HCT116 (cell line): ENCODE measurements around the gene CAV1. TPM values are rescaled to one million over a fixed set of nuclear protein-coding genes. Genes with fewer than 3 reads are reported as not detected.

Experiments used
- ATAC-seq: fragments of 200-7000 bp; cut with Tn5 transposase; 2 replicates; pipeline ENCODE4 v1.9.1; 2020; ENCODE audit warnings: mild to moderate bottlenecking, moderate library complexity
- BruUV-seq: library from RNA; stranded (reverse); fragments of 400-500 nt; replicated peaks from 2 replicates; lab custom pipeline; 2021; lab: Mats Ljungman, UMichigan
- CTCF ChIA-PET: fragments of 300-600 bp; sonication (Branson Sonifier 250); formaldehyde crosslinking; loops from one replicate; lab custom pipeline; 2021; ENCODE audit warnings: antibody characterized with exemption; lab: Charles Lee
- POLR2A ChIA-PET: fragments of 300-600, 350-600 bp; sonication (Branson Sonifier 250); formaldehyde crosslinking; loops from one replicate; lab custom pipeline; 2021; ENCODE audit warnings: antibody characterized with exemption; lab: Charles Lee
- RAD21 ChIA-PET, 2 experiments: fragments of 300-600 bp; sonication (Branson Sonifier 250); formaldehyde crosslinking; loops; one replicate each; lab custom pipeline; 2023; ENCODE audit warnings: low total read pairs in 2 of 2; ENCODE audit not compliant: uncharacterized antibody in 2 of 2, unreplicated experiment in 2 of 2, low non-redundant PET in 1 of 2; lab: Charles Lee
- DNase-seq: peaks from one replicate; pipeline ENCODE4 v3.0.0-alpha.2; 2010; ENCODE audit warnings: low read depth, low spot score
- H2AFZ ChIP-seq: fragments of 200-600 bp; shearing (Covaris generic), sonication (generic); 2 replicates; pipeline ENCODE4 v1.6.1; 2017; ENCODE audit warnings: low read depth, mixed run types, mixed read lengths, antibody characterized with exemption, low read length; ENCODE audit not compliant: poor library complexity, severe bottlenecking
- H3K27ac ChIP-seq: 2 replicates; pipeline ENCODE4 v1.5.1; 2012; ENCODE audit warnings: low read depth, low read length
- H3K27me3 ChIP-seq: fragments of 200-600 bp; sonication (generic); 2 replicates; pipeline ENCODE4 v1.6.1; 2016; ENCODE audit warnings: mixed run types, low read length, mixed read lengths; ENCODE audit not compliant: insufficient read depth
- H3K36me3 ChIP-seq, 2 experiments: fragments of 200-500 bp in 1 of 2; fragments of 200-600 bp in 1 of 2; sonication (Bioruptor generic) in 1 of 2; sonication (generic) in 1 of 2; 2 replicates each; pipeline versions ENCODE4 v1.5.1 to v1.6.1; 2014 to 2016; ENCODE audit warnings: low read length in 2 of 2, inconsistent platforms in 1 of 2, mixed read lengths in 1 of 2, mixed run types in 1 of 2; ENCODE audit not compliant: insufficient read depth in 2 of 2, control insufficient read depth in 1 of 2
- H3K4me1 ChIP-seq, 2 experiments: fragments of 200-600 bp in 1 of 2; sonication (generic) in 1 of 2; 2 replicates each; pipeline versions ENCODE4 v1.5.1 to v1.6.1; 2012 to 2017; ENCODE audit warnings: low read length in 2 of 2, inconsistent platforms in 1 of 2, mild to moderate bottlenecking in 1 of 2, mixed read lengths in 1 of 2, mixed run types in 1 of 2, moderate library complexity in 1 of 2; ENCODE audit not compliant: insufficient read depth in 2 of 2, control insufficient read depth in 1 of 2
- H3K4me2 ChIP-seq: fragments of 200-600 bp; sonication (generic); 2 replicates; pipeline ENCODE4 v1.6.1; 2017; ENCODE audit warnings: mixed run types, low read length, mixed read lengths
- H3K4me3 ChIP-seq, 2 experiments: fragments of 200-600 bp in 1 of 2; sonication (generic) in 1 of 2; replicated peaks in 1 of 2; 2 replicates each; pipeline ENCODE4 v1.5.1; 2011 to 2016; ENCODE audit warnings: low read length in 2 of 2, control low read depth in 1 of 2, low read depth in 1 of 2, mild to moderate bottlenecking in 1 of 2, mixed read lengths in 1 of 2, mixed run types in 1 of 2
- H3K79me2 ChIP-seq: fragments of 200-600 bp; sonication (generic); 2 replicates; pipeline ENCODE4 v1.6.1; 2017; ENCODE audit warnings: mild to moderate bottlenecking, mixed run types, low read length, moderate library complexity, mixed read lengths; ENCODE audit not compliant: insufficient read depth
- H3K9ac ChIP-seq: fragments of 200-600 bp; sonication (generic); 2 replicates; pipeline ENCODE4 v1.6.1; 2016; ENCODE audit warnings: low read length, mixed read lengths
- H3K9me2 ChIP-seq: fragments of 200-600 bp; sonication (generic), shearing (Covaris generic); 2 replicates; pipeline ENCODE4 v1.6.1; 2017; ENCODE audit warnings: mixed run types, mild to moderate bottlenecking, moderate library complexity; ENCODE audit not compliant: insufficient read depth
- H3K9me3 ChIP-seq, 2 experiments: fragments of 200-500 bp in 1 of 2; fragments of 200-600 bp in 1 of 2; sonication (Bioruptor generic) in 1 of 2; sonication (generic) in 1 of 2; 2 replicates each; pipeline ENCODE4 v1.6.1; 2014 to 2017; ENCODE audit warnings: low read length in 2 of 2, mixed read lengths in 2 of 2, inconsistent platforms in 1 of 2, low read depth in 1 of 2, mild to moderate bottlenecking in 1 of 2, mixed run types in 1 of 2, moderate library complexity in 1 of 2; ENCODE audit not compliant: control insufficient read depth in 1 of 2, insufficient read depth in 1 of 2
- H4K20me1 ChIP-seq: fragments of 200-600 bp; sonication (generic), shearing (Covaris generic); 2 replicates; pipeline ENCODE4 v1.6.1; 2017; ENCODE audit warnings: mixed run types, mild to moderate bottlenecking, moderate library complexity; ENCODE audit not compliant: insufficient read depth
- ELF1 ChIP-seq: IDR thresholded peaks from 2 replicates; pipeline ENCODE4 v1.6.1; 2012; ENCODE audit warnings: low read depth, borderline replicate concordance
- FOSL1 ChIP-seq: IDR thresholded peaks from 2 replicates; pipeline ENCODE4 v1.6.1; 2012; ENCODE audit warnings: low read depth
- SRF ChIP-seq: IDR thresholded peaks from 2 replicates; pipeline ENCODE4 v1.6.1; 2012; ENCODE audit warnings: low read depth
- TCF7L2 ChIP-seq: IDR thresholded peaks from 2 replicates; pipeline ENCODE4 v1.7.0; 2011; ENCODE audit warnings: borderline replicate concordance, inconsistent platforms; ENCODE audit not compliant: insufficient read depth, insufficient read length; ENCODE audit errors: extremely low read depth
- intact Hi-C: fragments of 100-400 bp; cut with micrococcal nuclease; formaldehyde crosslinking; loops from 2 replicates; pipeline ENCODE4 v1.10.0; 2022
- total RNA-seq: library from RNA; stranded (reverse); gene quantifications from one replicate; pipeline ENCODE4 v1.2.1, GENCODE V29; 2021; ENCODE audit not compliant: unreplicated experiment
- TF ChIP-seq, protein P1 (sequence below), 3 experiments: fragments of 200-600 bp in 1 of 3; sonication (generic) in 1 of 3; IDR thresholded peaks in 2 of 3; conservative IDR thresholded peaks in 1 of 3; 2 replicates each; pipeline ENCODE4 v1.5.1; 2012 to 2017; ENCODE audit warnings: low read depth in 2 of 3, low read length in 2 of 3, antibody characterized with exemption in 1 of 3, borderline replicate concordance in 1 of 3, control low read depth in 1 of 3, mild to moderate bottlenecking in 1 of 3, mixed read lengths in 1 of 3, mixed run types in 1 of 3, moderate library complexity in 1 of 3; ENCODE audit not compliant: insufficient read depth in 1 of 3
- TF ChIP-seq, protein P2 (sequence below): IDR thresholded peaks from 2 replicates; pipeline ENCODE4 v1.6.1; 2011; ENCODE audit warnings: mild to moderate bottlenecking, low read length, moderate library complexity; ENCODE audit not compliant: insufficient replicate concordance; ENCODE audit errors: extremely low read depth
- TF ChIP-seq, protein P3 (sequence below): IDR thresholded peaks from 2 replicates; pipeline ENCODE4 v1.6.1; 2012

CAV1 gene
- total RNA-seq, 1 experiment from 2014 or later = 298 TPM

DNA sequence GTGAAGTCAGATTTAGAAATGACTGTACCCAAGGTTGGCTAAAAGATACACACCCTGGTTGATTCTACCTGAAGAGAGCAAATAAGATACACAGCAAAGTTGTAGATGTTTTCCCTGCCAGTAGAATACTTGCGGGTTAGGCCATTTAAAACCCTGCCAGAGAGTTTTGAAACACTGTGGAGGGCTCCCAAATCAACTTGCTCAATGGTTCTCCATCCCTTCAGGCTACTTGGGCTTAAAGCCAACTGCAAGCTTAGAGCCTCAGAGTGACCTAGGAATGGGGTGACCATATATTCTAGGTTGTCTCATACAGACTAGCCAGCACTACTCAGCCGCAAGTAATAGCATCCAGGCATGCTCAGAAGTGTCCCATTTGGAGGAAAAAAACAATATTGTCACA is 10.0 kb downstream of the CAV1 start:
- H4K20me1 ChIP-seq = peaks cover 10% of the 10 kb centered on the region; the same call in 1 of the 2 replicates
- no peak for ATAC-seq

More for the DNA sequence above, 10.0 kb downstream of the CAV1 start:
- no peak overlapping the region for H3K4me3 ChIP-seq
- BruUV-seq = no TSS peak
- no peak overlapping the region for H3K27ac ChIP-seq
- H2AFZ ChIP-seq = no peak overlapping the region
- ChIA-PET CTCF (no interaction called here), POLR2A (no interaction called here), RAD21 (no interaction called here)
- H3K9me2 ChIP-seq = no peaks in the 10 kb centered on the region
- intact Hi-C loops = no loop called here
- no peak overlapping the region for H3K9ac ChIP-seq
- H3K36me3 ChIP-seq = peaks cover 13 to 76% of the 10 kb centered on the region in 2 experiments
- no peak for DNase-seq
- peaks cover 0 to 16% of the 10 kb centered on the region in 2 experiments; a peak in 2 of 4 replicates for H3K4me1 ChIP-seq
- peaks cover 95% of the 10 kb centered on the region for H3K79me2 ChIP-seq
- no peaks in the 10 kb centered on the region for H3K9me3 ChIP-seq
- H3K4me2 ChIP-seq = no peak overlapping the region
- no peaks in the 10 kb centered on the region for H3K27me3 ChIP-seq
- TF ChIP-seq, protein P1, sequence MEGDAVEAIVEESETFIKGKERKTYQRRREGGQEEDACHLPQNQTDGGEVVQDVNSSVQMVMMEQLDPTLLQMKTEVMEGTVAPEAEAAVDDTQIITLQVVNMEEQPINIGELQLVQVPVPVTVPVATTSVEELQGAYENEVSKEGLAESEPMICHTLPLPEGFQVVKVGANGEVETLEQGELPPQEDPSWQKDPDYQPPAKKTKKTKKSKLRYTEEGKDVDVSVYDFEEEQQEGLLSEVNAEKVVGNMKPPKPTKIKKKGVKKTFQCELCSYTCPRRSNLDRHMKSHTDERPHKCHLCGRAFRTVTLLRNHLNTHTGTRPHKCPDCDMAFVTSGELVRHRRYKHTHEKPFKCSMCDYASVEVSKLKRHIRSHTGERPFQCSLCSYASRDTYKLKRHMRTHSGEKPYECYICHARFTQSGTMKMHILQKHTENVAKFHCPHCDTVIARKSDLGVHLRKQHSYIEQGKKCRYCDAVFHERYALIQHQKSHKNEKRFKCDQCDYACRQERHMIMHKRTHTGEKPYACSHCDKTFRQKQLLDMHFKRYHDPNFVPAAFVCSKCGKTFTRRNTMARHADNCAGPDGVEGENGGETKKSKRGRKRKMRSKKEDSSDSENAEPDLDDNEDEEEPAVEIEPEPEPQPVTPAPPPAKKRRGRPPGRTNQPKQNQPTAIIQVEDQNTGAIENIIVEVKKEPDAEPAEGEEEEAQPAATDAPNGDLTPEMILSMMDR (IDR thresholded peaks at IDR 0.05 in 2 of 3, conservative IDR thresholded peaks at IDR 0.05 in 1 of 3; ENCODE audit: borderline replicate concordance in 1 of 3, insufficient read depth in 1 of 3, low read depth in 2 of 3, low read length in 2 of 3) = no peak
- TF ChIP-seq, protein P2, sequence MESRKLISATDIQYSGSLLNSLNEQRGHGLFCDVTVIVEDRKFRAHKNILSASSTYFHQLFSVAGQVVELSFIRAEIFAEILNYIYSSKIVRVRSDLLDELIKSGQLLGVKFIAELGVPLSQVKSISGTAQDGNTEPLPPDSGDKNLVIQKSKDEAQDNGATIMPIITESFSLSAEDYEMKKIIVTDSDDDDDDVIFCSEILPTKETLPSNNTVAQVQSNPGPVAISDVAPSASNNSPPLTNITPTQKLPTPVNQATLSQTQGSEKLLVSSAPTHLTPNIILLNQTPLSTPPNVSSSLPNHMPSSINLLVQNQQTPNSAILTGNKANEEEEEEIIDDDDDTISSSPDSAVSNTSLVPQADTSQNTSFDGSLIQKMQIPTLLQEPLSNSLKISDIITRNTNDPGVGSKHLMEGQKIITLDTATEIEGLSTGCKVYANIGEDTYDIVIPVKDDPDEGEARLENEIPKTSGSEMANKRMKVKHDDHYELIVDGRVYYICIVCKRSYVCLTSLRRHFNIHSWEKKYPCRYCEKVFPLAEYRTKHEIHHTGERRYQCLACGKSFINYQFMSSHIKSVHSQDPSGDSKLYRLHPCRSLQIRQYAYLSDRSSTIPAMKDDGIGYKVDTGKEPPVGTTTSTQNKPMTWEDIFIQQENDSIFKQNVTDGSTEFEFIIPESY = no peak
- TF ChIP-seq FOSL1 (no peak), ELF1 (no peak), SRF (no peak), TCF7L2 (no peak)
- TF ChIP-seq, protein P3, sequence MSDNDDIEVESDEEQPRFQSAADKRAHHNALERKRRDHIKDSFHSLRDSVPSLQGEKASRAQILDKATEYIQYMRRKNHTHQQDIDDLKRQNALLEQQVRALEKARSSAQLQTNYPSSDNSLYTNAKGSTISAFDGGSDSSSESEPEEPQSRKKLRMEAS = no peak
